Stimulated activated CD8-positive, alpha-beta memory T cell treated with anti-CD3 and anti-CD28 coated beads, Interleukin-4, amount 100 ng/mL, for 1 hour (primary cell): ENCODE data around the gene OSCAR.

Experiments
- DNase-seq, 2 donors: peaks; one replicate each; pipeline ENCODE4 v3.0.0-alpha.2; 2020; ENCODE audit warnings: low read depth in 2 of 2, low spot score in 1 of 2

Gene OSCAR, protein sequence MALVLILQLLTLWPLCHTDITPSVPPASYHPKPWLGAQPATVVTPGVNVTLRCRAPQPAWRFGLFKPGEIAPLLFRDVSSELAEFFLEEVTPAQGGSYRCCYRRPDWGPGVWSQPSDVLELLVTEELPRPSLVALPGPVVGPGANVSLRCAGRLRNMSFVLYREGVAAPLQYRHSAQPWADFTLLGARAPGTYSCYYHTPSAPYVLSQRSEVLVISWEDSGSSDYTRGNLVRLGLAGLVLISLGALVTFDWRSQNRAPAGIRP

DNA sequence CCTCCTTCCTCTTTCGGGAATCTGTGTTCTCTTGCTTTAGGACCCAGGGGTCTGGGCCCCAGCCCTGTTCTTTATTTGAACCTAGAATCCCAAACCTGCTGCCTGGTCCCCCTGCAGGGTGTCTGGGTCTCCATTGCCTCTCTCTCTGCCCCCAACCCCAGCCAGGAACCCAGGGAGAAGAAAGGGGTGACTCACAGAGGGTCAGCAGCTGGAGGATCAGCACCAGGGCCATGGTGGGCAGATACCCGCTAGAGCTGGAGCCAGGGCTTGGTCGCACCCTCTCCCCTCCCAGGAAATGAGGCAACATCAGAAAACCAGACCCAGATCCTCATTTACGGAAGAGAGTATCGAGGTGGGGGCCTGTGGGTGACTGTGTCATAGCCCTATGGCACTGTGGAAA is at the start of gene OSCAR:
TSS of gene OSCAR (minus strand) at position 243 of the 400 bp plus-strand sequence. CDS start at position 232, 11 bp downstream.
- no peak for DNase-seq

DNA sequence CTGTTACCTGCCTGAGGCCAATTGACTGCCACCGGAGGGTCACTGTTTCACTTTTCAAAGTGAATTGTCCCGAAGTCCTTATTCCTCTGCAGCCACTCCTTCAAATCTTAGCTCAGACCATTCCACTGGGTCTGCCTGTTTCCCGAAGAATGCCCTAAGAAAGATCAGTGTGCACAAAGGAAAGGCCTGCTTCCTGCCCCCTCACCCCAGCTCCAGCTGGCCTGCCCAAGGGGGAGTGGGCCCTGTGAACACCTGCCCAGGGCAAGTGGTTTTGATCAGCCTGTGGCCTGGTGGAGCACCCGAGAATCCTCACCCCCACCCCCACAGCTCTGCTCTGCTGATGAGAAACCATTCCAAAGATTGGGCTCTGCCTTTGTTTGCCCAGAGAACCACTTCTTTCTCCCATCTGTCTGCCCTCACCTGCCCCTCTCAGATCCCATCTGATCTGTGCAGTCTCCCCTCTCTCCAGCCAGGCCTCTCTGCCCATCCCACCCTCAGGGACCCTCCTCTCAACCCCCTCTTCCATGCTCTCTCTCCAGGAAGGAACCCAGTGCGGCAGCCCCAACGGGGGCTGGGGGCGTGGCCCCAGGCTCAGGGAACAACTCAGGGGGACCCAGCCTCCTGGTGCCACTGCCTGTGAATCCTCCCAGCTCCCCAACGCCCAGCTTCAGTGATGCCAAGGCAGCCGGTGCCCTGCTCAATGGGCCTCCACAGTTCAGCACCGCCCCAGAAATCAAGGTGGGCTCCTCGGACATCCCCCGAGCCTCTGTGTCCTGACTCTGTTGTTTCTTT is 48.6 kb upstream of the OSCAR start:
- DNase-seq = no peak

DNA sequence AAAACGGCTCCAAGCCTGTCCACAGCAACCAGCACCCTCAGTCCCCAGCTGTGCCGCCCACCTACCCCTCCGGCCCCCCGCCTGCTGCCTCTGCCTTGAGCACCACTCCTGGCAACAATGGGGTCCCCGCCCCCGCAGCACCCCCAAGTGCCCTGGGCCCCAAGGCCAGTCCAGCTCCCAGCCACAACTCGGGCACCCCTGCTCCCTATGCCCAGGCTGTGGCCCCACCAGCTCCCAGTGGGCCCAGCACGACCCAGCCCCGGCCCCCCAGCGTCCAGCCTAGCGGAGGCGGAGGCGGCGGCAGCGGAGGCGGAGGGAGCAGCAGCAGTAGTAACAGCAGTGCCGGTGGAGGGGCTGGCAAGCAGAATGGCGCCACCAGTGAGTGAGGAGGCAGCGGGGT is 47.6 kb upstream of the OSCAR start:
- no peak for DNase-seq

DNA sequence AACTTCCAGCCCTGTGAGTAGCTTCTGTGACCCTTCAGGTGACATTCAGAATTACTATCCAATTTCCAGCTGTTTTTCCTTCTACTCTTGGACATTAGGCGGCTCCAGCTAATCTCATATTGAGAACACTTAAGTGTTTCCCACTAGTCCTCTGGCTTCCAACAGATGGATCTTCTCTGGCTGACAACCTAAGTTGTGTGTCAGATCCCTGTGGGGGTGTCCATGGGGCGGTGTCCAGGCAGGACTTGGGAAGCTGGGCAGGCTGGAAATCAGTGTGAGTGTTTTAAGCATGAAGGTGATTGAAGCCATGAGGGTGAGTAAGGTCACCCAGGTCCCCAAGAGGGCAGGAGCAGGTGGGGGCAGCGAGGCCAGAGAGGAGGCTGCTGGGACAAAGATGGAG is 47.1 kb upstream of the OSCAR start:
- DNase-seq = no peak

DNA sequence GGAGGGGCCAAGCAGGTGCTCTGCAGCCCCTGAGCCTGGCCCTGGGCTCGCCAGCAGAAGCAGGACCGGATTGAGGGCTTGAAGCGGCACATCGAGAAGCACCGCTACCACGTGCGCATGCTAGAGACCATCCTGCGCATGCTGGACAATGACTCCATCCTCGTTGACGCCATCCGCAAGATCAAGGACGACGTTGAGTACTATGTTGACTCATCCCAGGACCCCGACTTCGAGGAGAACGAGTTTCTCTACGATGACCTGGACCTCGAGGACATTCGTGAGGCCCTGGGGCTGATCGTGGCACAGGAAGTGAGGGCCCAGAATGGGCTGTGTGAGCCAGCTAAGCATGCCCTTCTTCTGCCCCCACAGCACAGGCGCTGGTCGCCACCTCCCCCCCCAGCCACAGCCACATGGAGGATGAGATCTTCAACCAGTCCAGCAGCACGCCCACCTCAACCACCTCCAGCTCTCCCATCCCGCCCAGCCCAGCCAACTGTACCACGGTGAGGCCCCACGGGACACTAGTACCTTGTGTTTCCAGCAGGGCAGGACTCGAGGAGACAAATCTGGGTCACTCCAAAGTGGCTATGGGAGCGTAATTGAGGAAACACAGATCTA is 45.0 kb upstream of the OSCAR start:
- DNase-seq = no peak

DNA sequence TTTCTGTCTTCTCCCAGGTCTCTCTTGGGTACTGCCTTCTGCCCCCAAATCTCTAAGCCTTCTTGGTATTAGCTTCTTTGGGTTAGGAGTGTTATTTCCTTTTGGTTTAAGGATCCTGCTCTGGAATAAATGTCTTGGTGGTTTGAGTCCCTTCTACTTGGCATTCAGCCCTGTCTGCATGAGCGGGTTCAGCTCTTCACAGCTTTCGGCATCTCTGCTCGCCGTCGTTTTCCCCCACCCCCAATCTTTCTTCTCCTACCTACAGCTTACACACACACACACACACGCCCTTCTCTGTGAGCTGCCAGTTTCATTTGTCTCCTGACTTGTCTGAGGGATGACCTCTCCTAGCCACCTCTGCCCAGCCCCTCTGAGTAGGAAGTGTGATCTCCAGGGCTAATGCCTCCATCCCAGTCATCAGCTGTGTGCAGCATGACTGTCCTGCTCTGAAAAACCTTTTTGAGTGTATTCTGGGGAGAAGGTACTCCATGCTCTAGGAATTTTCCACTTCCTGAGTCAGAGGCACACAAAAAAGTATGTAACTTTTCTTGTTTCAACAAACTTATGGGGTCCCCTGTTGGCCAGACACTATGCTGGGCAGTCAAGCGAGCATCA is 41.7 kb upstream of the OSCAR start:
- no peak for DNase-seq

DNA sequence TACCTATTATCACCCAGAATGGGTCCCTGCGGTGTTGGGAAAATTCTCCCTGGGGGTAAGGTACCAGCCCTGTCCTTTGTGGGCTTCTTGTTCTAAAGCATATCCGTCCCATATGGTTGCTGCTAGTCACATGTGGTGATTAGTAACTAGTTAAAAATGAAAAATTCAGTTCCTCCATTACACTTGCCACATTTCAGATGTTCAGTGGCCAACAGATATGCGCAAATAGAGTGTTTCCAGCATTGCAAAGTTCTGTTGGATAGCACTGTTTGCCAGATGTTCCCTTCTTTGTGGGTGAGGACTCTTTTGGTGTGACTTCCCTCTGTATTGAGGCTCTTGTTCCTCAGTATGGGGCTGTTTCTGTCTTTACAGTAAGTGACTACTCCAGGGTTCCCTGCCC is 40.8 kb upstream of the OSCAR start:
- no peak for DNase-seq

DNA sequence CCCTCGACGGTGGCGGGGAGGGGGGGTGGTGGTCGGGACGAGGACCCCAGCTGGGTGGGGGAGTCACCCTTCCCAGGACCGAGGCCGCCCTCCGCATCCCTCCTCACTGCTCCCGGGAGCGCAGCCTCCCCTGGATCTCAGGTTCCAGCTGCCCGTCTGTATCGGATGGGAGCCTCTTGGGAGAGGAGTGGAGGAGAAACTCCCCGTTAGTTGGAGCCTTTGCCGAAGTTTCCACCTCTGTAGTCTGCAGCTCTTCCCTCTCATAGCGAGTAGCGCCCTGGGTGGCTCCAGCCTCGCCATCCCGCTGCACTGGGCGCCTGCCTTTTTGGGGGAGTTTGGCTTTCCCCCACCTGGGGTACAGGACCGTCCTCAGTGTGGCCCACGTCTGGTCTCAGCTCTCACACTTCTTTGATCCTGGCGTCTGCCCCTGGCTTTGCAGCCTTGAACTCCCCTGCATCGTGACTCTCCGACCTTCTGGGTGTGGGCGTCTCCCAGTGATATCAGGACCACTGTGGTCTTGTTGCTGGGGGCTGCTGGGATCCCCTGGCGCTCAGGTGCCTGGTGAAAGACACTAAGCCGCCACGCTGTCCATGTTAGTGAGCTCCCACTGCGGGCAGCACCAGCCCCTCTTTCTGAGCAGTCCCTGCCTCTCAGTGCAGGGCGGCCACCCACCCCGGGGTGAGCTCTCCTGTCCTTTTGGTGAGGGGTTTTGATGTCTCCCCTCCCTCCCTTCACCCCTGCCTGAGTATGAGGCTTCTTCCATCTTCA is 38.1 kb upstream of the OSCAR start:
- DNase-seq = no peak

DNA sequence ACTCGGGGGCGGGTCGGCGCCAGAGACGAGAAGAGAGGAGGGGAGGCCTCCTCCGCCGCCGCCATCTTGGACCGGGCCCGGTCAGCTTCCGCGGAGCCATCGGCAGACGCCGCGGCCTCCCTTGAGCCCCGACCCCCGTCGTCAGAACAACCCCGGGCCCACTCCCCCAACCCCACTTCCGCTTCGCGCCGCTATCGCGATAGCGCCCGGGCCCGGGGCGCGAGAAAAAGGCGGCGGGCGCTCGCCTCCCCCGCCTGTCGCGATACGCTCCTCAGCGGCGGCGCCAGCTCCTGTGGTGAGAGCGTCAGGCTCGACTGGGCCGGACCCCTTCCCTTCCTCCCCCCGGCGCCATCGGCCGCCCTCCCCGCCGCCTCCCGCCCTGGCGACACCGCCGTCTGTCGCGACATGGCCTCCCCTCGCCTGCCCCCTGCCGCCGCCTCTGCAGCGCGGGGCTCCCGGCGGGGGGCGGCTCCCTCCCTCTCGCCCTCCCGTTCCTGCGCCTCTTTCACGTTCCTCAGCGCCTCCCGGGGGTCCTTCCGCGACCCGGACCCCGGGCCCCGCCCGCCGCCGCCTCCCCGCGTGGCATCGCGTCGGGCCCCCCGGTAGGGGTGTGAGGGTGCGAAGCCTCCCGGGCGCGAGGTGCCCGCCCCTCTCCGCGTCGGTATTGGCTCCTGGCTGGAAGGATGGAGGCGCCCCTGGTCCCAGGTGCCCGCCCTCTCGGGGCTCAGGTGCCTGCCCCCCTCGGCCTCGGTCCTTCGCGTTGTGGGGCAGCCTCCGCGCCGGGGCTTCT is 37.3 kb upstream of the OSCAR start, which contains the start of gene CNOT3:
TSS of gene CNOT3 (plus strand) at position 64 of the 790 bp plus-strand sequence. CDS start 5,217 bp downstream, outside the sequence.
- no peak for DNase-seq

DNA sequence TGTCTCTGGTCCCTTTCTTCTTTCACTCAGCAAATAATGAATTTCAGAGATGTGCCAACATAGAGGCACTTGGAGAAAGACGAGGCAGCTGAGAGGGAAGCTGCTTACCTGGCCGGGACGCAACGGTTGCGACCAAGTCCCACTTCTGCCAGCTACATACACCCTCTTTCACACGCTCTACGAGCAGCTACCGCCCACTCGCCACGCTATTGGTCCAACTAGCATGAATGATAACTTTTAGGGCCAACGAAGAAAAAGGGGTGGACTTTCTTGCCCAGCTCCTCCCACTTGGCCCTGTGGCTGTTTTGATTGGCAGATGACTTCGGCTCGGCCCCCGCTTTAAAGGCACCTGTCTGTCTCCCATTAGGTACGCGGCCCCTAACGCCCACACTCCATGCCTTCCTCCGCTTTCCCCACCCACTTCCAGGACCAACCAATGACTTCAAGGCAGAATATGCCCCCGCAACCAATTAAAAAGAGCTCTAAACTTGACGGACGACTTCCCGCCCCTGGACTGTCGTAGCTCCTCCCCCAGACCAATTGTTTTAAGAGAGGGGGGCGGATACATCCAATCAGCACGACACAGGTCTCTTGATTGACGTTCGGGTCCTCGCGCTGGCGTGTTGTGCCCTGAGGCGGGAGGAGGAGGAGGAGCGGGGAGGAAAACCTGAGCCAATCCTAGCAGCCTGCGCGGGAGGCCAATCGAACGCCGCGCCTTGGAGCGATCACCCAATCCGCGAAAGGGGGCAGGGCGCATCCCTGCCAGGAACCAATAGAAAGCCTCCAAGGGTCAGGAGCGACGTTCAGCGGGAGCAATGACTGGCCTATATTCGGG is 36.5 kb upstream of the OSCAR start:
- peak; percentile 92 to 98 for DNase-seq

DNA sequence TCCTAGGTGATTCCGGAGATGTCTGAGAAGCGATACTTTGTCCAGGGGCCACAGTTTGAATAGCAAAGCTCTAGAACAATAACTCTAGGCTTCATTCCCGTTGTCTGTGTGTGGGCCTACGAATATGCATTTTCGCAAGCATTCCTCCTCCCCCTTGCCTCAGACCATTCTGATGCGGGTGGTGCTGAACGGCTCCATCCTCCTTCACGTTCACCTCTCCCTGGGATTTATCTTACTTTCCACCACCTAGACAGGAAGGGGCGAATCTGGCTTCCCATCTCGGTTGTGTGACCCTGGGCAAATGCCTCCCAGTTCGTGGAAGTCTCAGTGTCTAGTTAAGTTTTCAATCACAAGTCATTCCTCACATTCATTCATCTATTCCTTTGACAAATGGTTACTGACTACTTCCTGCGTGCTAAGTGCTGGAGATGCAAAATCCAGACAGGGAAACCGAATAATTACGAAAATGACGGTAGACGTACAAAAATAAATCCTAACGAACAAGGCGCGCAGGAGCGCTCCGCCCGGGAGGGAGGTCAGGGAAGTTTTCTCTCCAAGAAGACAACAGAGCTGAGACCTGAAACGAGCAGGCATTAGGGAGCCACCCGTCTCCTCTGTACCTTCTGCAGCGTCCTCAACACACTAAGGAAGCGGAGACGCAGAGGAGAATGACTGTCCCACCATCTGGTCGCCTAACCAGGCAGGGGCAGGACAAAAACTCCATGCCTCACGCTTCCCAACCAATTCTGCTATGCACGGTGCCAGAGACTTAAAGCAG is 35.7 kb upstream of the OSCAR start:
- no peak for DNase-seq

DNA sequence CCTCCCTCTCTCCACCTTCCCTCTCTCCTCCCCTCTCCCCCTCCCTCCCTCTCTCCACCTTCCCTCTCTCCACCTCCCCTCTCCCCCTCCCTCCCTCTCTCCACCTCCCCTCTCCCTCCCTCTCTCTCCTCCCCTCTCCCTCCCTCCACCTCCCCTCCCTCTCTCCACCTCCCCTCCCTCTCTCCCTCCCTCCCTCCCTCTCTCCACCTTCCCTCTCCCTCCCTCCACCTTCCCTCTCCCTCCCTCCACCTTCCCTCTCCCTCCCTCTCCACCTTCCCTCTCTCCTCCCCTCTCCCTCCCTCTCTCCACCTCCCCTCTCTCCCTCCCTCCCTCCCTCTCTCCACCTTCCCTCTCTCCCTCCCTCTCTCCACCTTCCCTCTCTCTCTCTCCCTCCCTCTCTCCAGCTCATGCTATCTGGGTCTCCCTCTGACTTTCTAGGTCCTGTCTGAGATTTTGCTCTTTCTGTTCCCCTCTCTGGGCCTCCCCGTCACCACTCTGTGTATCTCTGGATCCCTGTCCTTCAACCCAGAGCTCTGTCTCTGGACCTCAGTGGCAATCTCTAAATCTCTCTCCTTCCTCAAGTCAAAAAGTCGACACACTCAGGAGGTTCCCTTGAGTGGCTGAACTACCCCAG is 33.5 kb upstream of the OSCAR start:
- no peak for DNase-seq

DNA sequence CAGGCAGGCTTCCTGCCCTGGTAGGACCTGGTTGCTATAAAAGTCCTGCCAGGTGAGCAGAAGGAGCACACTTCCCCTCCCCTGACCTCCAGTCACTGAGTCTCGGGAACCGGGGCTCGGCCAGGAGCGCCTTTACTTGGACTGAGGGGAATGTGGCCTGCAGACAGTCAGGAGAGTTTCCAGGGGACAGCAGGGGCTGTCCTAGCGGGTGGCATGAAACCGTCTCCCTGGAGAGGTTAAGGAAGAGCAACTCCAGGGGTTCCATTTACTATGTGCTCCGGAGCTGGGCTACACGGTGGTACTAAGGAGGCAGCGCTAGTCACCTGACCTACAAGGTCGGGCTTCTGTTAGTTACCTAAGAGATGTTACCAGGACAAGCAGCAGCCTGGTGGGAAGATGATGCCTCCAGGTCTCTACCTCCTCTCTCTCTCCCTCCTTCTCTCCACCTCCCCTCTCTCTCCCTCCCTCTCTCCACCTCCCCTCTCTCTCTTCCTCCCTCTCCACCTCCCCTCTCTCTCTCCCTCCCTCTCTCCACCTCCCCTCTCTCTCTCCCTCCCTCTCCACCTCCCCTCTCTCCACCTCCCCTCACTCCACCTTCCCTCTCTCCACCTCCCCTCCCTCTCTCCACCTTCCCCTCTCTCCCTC is 32.8 kb upstream of the OSCAR start:
- DNase-seq = no peak

DNA sequence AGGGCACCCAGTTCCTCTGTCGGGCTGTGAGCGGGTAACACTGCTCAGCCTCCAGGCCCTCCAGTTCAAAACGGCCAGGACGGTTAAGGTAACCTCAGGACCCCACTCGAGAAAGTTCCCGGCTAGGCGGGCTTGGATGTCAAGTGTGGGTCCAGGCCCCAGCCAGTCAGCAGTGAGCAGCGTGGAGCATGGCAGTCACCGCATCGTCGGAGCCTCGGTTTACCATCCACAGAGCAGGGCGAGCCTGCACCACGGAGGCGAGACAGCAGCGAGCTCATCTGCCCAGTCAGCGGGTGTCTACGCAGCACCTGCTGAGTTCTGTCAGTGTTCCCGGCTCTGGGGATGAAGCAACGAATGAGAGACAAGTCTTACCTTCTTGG is 29.0 kb upstream of the OSCAR start:
- DNase-seq = no peak

DNA sequence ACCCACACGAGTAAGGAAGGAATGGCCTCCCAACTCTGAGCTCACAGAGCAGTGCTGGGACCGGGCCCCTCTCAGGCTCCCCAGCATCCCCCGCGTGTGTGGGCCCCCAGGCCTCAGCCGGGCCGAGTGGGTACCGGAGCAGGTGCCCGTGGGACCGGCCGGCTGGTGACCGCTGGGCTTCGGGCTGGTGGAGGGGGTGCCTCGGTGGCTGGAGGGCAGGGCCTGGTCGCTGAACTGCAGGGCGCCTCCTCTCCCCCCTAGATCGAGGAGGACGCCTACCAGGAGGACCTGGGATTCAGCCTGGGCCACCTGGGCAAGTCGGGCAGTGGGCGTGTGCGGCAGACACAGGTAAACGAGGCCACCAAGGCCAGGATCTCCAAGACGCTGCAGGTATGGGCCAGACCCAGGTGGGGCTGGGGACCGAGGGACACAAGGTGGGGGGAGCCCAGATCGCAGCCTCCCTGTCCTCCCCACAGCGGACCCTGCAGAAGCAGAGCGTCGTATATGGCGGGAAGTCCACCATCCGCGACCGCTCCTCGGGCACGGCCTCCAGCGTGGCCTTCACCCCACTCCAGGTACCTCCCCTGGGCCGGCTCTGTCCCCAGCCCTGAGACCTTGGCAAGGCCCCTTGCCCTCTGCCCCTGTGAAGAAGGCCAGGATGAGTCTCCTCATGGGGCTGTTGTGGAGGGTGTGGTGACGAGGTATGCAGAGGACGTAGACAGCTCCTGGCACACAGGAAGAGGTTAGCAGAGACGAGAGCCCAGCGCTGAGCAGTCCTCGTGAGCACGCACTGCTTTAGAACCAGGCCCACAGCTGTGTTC is 28.4 kb upstream of the OSCAR start:
- DNase-seq = no peak

DNA sequence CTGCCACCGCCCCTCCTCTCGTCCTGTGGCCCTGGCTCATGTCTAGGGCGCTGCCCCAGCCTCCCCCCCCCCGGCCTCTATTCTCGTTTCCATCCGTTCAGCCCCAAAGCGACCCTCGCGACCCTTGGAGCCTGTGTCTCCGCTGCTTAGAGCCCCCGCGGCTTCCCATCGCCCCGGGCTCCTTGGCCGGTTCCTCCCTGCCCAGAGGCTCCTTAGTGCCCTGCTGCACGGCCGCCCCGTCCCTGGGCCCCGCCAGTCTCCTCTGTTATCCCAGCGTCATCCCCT is 27.8 kb upstream of the OSCAR start:
- no peak for DNase-seq
